H54 (cell line): ENCODE measurements around the gene DNAJB8.

Experiments
- DNase-seq: peaks from one replicate; pipeline ENCODE4 v3.0.0; 2011; ENCODE audit warnings: low spot score, mixed read lengths; ENCODE audit not compliant: insufficient read length
- FAIRE-seq: peaks from 3 replicates; lab custom pipeline; 2011; peaks lifted over from hg19 to GRCh38; lab: Jason Lieb, UNC
- POLR2A ChIP-seq: IDR thresholded peaks from 2 replicates; pipeline ENCODE4 v1.6.1; 2011; ENCODE audit warnings: low read depth, mild to moderate bottlenecking, low read length

DNAJB8 gene

DNA sequence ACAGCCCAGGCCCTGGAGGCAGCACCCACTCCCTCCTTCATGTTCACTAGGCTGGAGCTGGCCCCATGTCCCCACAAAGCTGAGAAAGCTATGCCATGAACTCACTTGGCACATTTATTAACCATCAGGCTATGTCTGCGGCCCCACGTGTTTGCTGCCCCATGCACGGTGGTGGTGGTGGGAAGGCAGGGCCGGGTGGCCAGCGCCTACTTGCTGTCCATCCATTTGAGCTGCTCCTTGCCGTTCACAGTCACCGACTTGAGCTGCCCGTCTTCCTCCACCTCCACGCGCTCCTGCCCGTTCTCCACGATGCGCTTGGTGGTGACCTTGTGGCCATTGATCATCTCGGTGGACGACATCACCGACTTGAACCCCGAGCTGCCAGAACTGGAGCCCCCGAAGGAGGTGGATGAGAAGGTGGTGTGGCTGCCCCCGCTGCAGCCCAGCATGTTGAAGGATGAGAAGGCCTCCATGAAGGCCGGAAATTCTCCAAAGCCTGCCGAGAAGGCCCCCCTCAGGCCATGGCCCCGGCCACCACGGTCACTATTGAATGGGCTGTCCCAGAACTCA, 4.3 kb downstream of the DNAJB8 start:
- no peak for TF ChIP-seq POLR2A
- FAIRE-seq: no peak
- no peak for DNase-seq

DNA sequence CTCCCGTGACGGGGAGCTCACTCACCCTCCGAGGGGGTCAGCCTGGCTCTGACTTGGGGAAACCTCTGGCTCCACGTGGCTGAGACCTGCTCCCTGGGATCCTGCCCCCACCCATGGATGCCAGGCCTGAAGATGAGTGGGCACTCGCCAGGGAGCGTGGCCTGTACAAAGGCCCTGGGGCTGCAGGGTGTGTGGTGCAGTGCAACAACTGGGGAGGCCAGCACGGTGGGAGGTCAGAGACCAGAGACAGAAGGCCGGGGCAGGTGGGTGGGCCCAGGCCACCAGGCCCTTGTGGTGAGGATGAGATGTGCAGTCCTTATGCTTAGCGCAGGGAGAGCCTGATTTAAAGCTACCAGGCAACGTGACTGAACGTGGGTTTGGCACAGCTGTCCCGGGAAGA, 5.0 kb downstream of the DNAJB8 start:
- DNase-seq (no peak), FAIRE-seq (no peak)
- TF ChIP-seq POLR2A: no peak

DNA sequence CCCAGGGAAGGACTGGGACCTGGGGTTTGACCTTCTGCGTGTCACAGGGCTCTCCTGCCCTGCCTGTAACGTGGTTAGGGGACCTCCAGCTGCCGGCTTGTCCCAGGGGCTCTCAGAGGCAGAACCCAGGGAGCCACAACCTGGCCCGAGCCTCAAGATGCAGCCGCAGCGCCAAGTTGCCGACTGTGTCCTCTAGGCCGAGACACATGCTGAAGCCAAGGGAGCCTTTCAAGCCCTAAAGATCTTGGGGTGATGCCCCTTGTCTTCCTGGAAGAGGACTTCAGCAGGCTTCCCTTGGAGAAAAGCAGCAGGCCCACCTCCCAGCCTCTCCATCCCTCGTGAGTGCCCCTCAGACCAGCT, 7.2 kb downstream of the DNAJB8 start:
- TF ChIP-seq POLR2A: no peak
- FAIRE-seq (no peak), DNase-seq (no peak)

DNA sequence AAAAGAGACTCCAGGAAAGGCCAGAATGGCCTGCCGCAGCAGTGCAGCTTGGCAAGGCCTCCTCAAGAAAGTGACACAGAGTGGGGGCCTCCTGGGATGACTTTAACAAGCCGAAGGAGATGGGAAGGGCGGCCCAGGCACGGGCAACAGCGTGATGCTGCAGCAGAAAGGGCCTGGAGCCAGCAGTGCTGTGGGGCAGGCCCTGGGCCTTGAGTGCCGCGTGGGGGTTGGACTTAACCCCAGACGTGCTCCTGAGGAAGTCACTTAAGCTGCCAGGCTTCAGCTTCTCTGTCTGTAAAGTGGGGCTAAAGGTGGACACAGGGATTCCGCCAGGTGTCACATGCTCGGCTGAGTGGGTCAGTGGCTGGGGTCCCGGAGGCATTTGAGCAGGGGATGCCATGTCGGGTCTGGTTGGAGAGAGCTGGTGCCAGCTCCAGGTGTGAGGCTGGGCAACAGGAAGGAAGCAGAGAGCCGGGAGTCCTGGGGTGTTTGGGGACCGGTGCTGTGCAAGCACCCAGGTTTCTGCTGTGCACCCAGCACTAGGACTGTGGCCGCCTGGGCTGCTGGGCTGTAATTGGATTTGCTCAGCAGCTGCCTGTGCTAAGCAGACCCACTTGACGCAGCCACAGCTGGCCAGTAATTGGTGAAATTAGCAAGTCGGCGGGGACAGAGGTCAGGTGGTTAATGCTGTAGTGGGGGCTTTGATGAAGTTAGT, 7.8 kb downstream of the DNAJB8 start:
- DNase-seq (no peak), FAIRE-seq (no peak)
- no peak for TF ChIP-seq POLR2A

DNA sequence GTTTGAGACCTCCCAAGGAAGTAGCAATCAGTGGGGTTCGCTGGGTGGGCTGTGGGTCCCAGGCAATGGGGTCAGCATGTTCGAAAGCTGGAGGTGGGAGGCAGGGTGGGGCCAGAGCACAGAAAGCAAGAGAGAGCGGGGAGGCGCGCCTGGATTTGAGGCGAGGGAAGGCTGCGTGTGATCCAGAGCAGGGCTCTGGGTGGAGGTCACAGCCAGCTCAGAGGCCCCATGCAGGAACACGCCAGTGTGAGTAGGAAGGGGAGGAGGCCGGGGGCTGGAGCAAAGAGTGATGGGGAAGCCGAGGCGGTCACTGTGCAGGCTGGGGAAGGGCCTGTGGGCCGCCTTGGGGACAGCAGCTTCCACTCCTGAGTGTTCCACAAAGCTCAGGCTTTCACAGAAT, 8.8 kb downstream of the DNAJB8 start:
- DNase-seq: no peak
- TF ChIP-seq POLR2A: no peak
- FAIRE-seq: no peak

DNA sequence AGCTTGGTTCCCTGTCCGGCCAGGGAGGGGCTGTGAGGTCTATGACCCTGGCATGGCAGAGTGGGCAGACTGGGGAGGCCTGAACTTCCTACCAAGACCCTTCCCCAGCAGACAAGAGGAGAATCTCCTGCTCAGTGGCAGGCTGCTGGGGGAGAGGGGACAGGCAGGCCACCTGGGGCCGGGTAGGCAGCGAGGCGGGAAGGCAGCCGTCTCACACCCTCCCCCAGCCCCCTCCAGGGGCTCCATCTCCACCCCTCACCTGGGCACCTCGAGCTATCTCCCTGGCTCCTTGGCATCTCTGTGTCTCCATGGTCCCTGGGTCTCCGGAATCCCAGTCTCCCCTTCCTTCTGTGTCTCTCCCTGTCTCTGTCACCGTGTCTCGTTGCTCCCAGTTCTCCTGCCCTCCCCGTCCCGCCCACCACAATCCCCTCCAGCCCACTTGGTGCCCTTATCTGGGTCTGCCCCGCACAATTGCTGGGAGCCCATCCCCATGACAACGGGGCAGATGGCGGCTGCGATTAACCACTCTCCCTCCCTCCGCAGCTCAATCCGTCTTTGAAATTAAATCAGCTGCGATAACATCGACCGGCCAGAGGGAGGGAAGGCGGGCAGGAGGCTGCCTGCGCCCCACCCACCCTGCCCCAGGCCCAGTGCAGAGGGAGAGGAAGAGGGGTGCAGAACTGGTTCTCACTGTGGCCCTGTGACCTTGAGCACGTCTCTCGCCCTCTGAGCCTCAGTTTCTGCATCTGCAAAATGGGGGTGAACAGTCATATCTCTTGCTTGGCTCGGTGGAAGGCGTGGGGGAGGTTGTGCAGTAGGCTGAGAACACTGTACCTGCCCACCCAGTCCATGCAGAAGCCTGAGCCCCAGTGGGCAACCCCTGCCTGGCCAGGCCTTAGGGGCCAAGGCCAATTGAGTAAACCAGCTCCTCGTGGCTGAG, 9.6 kb downstream of the DNAJB8 start:
- TF ChIP-seq POLR2A: no peak
- DNase-seq (no peak), FAIRE-seq (no peak)

DNA sequence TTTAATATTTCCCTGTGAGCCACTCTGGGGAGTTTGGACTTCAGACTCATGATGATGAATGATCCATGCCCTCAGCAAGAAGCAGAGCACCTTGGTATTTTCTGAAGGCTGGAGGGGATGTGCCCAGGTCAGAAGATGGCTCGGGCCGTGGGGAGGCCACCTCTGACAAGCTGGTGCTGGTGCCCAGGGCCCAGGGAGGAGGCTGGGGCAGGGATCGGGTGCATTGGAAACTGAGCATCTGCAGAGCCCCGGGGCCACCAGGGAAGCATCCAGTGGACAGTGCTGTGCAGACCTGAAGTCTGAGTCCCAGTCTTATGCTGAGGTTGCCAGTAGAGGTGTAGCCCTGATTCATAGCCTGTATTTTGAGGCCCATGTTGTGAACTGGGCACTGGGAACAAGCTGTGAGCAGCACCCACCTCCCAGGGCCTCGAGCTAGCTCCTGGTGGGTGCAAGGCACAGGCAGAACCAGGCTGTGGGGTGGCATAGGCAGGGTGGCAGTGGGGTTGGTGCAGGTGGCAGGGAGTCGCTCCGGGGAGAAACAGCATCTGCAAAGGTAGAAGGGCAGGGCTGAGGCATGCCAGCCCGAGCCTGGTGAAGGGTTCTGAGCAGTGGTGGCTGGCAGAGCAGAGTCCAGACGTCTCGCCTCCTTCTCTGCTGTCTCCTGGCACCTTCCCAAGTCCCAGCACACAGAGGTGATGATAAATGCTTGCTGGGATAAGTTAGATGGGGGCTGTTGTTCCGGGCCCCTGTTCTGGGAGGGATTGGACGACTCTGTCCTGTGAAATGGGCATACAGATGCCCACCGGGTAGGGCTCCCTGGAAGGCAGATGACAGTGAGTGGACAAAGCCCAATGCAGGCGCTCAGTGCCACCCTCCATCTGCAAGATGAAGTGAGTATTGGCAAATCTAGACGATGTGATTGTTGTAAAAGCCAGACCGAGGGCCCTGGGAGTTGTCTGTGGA, 10.6 kb downstream of the DNAJB8 start:
- DNase-seq (no peak), FAIRE-seq (no peak)
- TF ChIP-seq POLR2A: no peak

DNA sequence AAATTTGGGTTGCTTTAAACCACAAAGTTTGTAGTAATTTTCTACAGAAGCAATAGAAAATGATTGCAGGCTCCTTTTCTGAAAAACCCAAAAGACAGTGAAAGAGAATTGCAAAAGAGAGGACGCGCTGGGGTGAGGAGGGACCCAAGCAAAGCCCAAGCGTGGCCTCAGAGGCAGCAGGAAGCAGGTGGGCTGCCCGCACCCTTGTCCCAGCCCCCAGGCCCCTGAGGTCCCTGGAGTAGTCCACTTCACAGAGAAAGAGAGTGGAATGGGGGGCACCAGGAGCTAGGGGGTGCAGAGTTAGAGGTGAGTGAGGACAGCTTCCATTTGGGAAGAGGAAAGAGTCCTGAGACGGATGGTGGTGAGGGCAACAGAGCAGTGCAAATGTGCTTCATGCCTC, 11.6 kb downstream of the DNAJB8 start:
- no peak for FAIRE-seq

DNA sequence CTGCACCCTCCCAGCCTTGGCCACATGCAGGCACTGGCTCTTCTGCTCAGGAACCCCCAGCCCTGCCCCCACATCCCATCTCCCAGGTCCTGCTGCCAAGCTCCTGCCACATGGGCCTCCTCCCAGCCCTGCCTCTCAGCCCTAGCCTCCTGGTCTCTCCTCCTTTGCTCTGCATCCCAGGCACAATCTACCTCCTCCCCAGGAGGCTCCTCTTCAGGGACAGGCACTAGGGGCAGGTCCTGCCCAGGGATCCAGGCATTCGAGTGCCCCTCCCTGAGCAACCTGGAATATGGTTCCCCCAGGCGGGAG, 12.4 kb downstream of the DNAJB8 start:
- DNase-seq: no peak
- TF ChIP-seq POLR2A: no peak
- no peak for FAIRE-seq

More for the DNA sequence above, 11.6 kb downstream of the DNAJB8 start:
- DNase-seq: no peak
- TF ChIP-seq POLR2A: no peak

DNA sequence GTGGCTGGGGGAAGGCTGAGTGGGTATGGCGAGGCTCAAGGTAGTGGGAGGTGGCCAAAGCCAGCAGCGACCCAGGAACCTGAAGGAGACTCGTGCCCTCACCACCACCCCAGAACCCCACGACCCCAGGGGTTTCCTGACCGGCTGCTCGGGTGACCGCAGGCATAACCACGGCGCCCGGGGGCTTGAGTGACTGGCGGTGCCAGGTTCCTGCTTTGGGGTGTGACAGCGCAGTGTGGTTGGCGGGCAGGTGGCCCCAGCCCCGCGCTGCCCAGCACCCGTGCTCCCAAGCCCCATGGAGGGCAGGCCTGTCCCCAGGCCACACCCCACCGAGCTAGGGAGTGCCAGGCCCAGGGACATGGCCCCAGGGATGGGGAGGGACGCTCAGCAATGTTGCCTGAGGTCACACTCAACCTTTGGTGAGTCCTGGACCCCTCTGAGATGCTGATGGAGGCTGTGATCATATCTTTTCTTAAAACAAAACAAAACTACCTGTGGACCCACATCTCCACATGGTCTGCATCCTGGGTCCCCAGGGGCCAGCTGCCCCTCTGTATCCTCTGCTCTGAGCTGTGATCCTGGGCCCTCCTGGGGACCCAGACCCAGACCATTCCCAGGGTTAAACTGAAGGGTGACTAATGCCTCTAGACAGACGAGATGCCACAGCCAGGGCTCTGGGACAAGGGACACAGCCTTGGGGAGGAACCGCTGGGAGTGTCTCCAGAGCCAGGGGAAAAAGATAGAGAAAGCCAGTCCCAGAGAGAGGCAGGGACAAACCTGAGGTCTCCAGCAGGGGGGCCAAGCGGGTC, 13.0 kb downstream of the DNAJB8 start:
- no peak for FAIRE-seq
- TF ChIP-seq POLR2A: no peak
- no peak for DNase-seq

DNA sequence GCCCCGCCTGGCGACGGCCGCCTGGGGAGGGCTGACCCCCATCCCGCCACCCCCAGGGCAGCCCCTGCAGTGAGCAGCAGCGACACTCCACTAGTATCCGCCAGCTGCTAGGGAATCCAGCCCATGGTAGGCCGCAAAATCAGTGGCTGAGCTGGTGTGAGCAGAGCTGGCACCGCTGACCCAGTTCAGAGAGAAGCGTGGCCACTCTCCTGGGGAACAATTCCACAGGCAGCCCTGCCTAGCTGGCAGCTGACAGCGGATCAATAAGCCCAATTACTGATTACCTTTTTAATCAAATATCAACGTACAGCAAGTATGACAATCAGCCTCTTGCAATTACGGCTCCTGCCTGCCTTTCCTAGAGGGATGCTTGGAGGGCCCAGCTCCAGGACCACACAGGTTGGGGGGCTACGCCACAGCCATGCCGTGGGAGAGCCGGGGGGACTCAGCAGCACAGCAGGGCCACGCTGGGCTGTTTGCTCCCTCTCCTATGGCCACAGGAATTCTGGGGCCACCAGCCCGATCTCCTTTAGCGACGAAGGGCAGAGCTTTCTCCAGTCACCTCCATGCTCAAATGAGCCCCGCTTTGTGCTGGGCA, 13.9 kb downstream of the DNAJB8 start:
- FAIRE-seq: no peak
- TF ChIP-seq POLR2A: no peak
- no peak for DNase-seq

DNA sequence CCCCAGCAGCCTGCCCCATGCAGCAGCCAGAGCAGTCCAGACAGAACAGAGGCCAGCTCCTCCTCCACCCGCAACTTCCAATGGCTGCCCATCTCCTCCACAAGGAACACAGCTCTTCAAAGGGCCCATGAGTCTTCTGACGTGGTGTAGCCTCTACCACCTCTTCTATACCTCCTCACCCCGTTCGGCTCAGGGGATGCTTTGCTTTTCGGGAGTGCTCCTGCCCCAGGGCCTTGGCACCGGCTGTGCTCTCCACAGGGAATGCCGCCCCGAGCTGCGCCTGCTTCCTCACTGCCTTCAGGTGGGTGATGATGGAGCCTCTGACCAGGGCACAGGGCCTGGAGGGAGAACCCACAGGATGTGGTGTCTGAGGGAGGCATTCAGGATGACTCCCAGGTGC, 14.6 kb downstream of the DNAJB8 start:
- no peak for TF ChIP-seq POLR2A
- no peak for DNase-seq
- no peak for FAIRE-seq
